NCI-H2196 (cell line): ENCODE data around the gene MUC20.
"Not testable (repeated sequence)": the region's sequence is repeated elsewhere in the genome, so short reads cannot be mapped to it uniquely, and the experiment has no call there.

Experiments used
- DNase-seq: peaks from one replicate; lab custom pipeline; 2025; ENCODE audit not compliant: unreplicated experiment; lab: John Stamatoyannopoulos, UW

MUC20 gene

DNA sequence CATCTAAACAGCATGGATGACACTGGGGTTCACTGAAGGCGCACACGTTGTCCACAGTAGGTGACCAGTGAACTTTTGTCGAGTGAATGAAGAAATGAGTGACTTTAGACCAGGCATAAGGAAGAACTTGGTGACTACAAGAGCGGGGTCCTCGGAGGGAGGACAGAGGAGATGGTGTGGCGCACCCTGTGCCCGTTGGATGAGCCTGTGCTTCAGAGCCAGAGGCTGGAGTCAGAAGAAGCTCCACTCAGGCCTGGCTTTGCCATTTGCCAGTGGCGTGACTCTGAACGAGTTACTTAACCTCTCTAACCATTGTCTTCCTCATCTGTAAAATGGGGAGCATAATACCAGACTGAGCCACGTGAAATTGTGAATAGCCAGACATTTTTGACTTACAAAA lies 48.8 kb downstream of the MUC20 start:
- DNase-seq, result no peak

GRCh38 chr3:195770081-195770840 lies 49.5 kb downstream of the MUC20 start:
- DNase-seq, result no peak

GRCh38 chr3:195770841-195771645 lies 50.3 kb downstream of the MUC20 start:
- not testable (repeated sequence) for DNase-seq

DNA sequence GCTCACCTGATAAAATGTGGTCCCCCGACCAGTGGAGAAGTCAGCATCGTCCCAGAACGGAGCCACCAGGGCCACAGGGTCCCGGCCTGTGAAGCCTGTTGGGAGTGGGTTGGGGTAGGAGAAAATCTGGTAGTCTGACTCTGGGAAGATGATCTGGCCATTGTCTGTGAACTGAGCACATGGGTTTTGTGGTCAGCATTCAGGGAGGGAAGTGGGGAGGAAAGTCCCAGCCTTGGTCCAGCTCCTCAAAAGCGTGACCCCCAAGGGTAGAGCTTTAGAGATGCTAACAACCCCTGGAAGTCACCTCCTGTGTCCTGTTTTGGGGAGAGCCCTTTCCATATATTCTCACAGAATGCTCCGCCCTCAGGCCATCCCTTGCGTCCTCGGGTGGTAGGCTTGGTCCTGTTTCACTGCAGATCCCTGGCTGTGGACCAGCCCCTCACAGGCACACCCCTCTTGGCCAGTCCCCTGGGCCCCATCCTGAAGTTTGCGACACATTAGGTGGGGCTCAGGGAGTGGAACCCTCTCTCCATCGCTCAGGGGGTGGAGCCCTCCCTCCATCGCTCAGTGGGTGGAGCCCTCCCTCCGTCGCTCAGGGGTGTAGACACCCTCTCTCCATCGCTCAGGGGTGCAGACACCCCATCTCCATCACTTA lies 51.0 kb downstream of the MUC20 start:
- DNase-seq, result no peak

DNA sequence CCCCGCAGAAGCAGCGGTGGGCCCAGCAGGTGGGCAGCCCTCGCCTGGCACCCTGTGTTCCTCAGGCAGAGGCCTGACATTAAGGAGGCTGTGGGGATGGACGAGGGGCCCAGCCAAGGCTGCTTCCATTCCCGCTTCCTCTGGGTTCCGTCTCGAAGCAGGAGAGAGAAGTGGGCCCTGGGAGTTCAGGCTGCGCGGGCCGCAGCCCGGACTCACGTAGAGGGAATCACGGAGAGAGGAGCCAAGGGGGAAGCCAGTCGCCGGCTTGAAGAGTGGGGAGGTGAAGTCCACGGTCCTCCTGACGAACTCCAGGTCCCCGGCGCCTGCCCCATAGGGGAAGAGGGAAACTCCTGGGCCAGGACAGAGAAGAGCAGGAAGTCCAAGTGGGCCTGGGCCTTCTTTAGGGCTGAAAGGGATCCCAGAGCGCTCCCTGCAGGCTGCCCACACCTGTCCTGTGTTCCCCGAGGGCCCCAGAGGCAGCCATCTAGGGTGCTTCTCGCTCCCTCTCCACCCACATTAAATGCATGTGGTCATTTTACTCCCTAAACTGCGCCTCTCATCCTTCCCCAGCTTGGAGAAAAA lies 53.3 kb downstream of the MUC20 start:
- no peak for DNase-seq

- DNase-seq, result peak; percentile 77
Observed at GRCh38 chr3:195774917-195775316, 54.1 kb downstream of the MUC20 start.

DNA sequence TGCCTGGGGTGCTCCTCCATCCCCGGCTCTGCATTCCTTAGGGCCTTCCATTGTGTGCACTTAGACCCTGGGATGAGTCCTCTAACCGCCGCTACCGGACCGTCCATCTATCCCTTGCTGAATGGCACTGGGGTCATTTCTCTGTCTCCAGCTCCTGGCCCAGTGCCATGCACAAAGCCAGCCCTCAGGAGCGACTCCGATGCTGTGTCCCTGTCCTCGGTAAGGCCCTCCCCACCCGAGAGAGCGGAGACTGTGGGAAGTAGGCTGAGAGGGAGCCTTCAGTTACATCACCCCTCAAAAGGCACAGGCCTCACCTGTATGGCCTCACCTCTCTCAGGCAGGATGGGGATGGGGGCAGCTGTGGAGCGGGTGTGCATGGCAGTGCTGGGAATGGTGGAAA lies 57.2 kb downstream of the MUC20 start:
- no peak for DNase-seq

- not testable (repeated sequence) for DNase-seq
Observed at GRCh38 chr3:195781236-195781635, 60.5 kb downstream of the MUC20 start.
